IPS-20b (cell line): Measurements from ENCODE around the gene PTPRF.
"Not testable (repeated sequence)": the region's sequence is repeated elsewhere in the genome, so short reads cannot be mapped to it uniquely, and the experiment has no call there.

Source experiments
- H3K27ac ChIP-seq: one replicate; pipeline ENCODE4 v1.5.1; 2013; ENCODE audit warnings: low read length
- H3K27me3 ChIP-seq: 2 replicates; pipeline ENCODE4 v1.6.1; 2013; ENCODE audit warnings: mild to moderate bottlenecking, low read length, inconsistent platforms; ENCODE audit not compliant: insufficient read depth
- H3K36me3 ChIP-seq: 2 replicates; pipeline ENCODE4 v1.6.1; 2013; ENCODE audit warnings: low read depth, mild to moderate bottlenecking, inconsistent platforms, low read length, moderate library complexity; ENCODE audit not compliant: insufficient read depth
- H3K4me1 ChIP-seq: 2 replicates; pipeline ENCODE4 v1.6.1; 2013; ENCODE audit warnings: mild to moderate bottlenecking, control low read depth, inconsistent platforms, low read length, moderate library complexity; ENCODE audit not compliant: insufficient read depth
- H3K4me3 ChIP-seq: 2 replicates; pipeline ENCODE4 v1.5.1; 2013; ENCODE audit warnings: mild to moderate bottlenecking, low read length, inconsistent platforms
- H3K9ac ChIP-seq: 2 replicates; pipeline ENCODE4 v1.6.1; 2013; ENCODE audit warnings: low read depth, mild to moderate bottlenecking, inconsistent platforms, low read length, moderate library complexity
- H3K9me3 ChIP-seq: 2 replicates; pipeline ENCODE4 v1.6.1; 2013; ENCODE audit warnings: mild to moderate bottlenecking, low read depth, low read length, inconsistent platforms; ENCODE audit not compliant: insufficient read depth

PTPRF gene

DNA sequence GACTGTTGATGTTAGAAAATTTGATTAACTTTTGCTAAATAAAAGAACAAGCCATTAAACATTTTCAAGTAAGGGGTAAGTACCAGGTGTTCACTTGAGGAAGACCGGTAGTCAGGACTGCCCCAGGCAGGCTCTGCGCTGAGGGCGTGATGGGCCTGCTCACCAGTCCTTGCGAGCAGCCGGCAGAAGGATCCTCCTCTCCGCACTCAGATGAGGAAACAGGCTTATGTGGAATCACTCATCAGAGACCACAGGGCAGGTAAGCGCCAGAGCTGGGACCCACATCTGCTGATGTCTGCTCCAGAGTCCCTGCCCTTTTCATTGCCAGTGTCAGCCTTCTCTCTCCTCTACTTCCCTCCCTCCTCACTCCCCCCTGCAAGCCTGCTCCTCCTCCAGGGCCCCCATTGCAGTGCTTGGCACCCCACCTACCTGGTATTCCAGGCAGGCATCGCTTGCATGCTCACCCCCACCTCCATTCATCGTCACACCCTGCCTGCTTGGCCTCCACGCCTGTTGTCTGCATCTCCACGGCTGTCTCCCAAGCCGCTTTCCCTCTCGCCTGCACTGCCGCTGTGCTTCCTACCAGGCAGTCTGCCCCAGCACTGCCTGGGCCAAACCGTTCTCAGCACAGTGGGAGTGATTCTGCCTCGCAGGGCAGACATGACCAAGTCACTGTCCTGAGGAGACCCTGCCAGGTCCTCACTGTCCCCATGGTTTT is 94.5 kb downstream of the PTPRF start:
- Histone ChIP-seq H3K4me1 (no peaks in the 10 kb centered on the region), H3K4me3 (no peak overlapping the region), H3K27me3 (no peaks in the 10 kb centered on the region), H3K9me3 (no peaks in the 10 kb centered on the region), H3K27ac (no peak overlapping the region), H3K36me3 (peaks cover 41% of the 10 kb centered on the region), H3K9ac (no peak overlapping the region)

GRCh38 chr1:43632135-43632670 is 101.5 kb downstream of the PTPRF start:
- Histone ChIP-seq H3K4me3 (no peak overlapping the region), H3K4me1 (peaks cover 3% of the 10 kb centered on the region), H3K9ac (no peak overlapping the region), H3K27me3 (no peaks in the 10 kb centered on the region), H3K27ac (no peak overlapping the region), H3K9me3 (no peaks in the 10 kb centered on the region), H3K36me3 (no peaks in the 10 kb centered on the region)

DNA sequence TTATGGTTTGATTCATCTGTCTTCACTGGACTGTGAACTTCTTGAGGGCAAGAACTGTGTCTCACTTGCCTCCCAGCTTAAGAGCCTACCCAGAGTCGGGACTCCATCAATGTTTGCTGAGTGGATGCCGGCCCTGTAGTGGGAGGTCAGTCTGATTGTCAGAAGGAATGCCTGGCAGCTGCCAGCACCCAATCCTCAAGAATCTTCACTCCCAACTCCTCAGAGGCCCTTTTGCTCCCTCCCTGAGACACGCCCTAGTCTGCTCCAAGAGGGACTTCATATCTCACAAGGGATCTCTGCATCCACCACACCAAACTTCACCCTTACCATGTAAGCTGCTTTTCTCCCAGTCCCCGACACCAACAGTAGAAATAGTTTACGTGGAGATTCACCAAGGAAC is 104.0 kb downstream of the PTPRF start:
- Histone ChIP-seq H3K4me1 (peaks cover 3% of the 10 kb centered on the region), H3K4me3 (no peak overlapping the region), H3K36me3 (no peaks in the 10 kb centered on the region), H3K9ac (no peak overlapping the region), H3K9me3 (no peaks in the 10 kb centered on the region), H3K27me3 (no peaks in the 10 kb centered on the region), H3K27ac (no peak overlapping the region)

DNA sequence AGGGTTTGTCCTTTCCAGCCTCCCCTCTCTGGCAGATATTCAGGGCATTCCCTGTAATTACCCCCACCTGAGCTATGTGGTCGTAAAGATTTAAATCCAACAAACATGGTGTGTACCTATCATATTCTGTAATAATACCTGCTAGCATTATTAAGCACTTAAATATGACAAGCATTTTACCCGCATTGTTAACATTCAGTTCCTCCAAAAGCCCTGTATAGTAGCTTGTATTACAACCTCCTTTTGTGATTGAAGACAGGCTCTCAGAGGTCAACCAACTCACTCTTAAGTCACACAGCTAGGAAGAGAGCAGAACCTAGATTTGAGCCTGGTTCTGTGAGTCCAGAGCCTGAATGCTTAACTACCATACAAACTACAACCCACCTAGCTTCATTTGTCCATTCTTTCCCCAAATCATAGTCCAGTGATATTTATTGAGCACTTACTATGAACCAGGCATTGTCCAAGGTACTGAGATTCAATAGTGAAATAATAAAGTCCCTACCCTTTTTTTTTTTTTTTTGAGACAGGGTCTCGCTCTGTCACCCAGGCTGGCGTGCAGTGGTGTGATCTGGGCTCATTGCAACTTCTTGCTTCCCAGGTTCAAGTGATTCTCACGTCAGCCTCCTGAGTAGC is 105.4 kb downstream of the PTPRF start:
- Histone ChIP-seq H3K27me3 (no peaks in the 10 kb centered on the region), H3K27ac (no peak overlapping the region), H3K9ac (no peak overlapping the region), H3K36me3 (no peaks in the 10 kb centered on the region), H3K4me1 (peaks cover 3% of the 10 kb centered on the region), H3K4me3 (no peak overlapping the region), H3K9me3 (no peaks in the 10 kb centered on the region)

DNA sequence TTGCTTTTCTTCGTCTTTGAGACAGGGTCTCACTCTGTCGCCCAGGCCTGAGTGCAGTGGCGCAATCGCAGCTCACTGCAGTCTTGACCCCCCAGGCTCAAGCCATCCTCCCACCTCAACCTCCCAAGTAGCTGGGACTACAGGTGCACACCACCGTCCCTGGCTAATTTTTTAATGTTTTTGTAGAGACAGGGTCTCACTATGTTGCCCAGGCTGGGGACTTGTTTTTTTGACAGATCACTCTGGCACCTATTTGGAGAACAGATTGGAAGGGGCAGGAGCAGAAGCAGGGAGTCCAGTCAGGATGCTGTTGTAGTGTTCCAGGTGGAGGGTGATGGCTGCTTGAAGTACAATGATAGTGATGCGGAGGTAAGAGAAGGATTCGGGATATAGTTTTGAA is 106.6 kb downstream of the PTPRF start:
- no peaks in the 10 kb centered on the region for H3K9me3 ChIP-seq
- no peaks in the 10 kb centered on the region for H3K27me3 ChIP-seq
- H3K9ac ChIP-seq: no peak overlapping the region

DNA sequence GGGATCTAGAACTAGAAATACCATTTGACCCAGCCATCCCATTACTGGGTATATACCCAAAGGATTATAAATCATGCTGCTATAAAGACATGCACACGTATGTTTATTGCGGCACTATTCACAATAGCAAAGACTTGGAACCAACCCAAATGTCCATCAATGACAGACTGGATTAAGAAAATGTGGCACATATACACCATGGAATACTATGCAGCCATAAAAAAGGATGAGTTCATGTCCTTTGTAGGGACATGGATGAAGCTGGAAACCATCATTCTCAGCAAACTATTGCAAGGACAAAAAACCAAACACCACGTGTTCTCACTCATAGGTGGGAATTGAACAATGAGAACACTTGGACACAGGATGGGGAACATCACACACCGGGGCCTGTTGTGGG is 107.7 kb downstream of the PTPRF start:
- H3K27ac ChIP-seq, H3K27me3 ChIP-seq, H3K9ac ChIP-seq, H3K4me1 ChIP-seq, H3K9me3 ChIP-seq, H3K4me3 ChIP-seq, H3K36me3 ChIP-seq: not testable (repeated sequence)

More for the DNA sequence above, 106.6 kb downstream of the PTPRF start:
- peaks cover 3% of the 10 kb centered on the region for H3K4me1 ChIP-seq
- no peak overlapping the region for H3K27ac ChIP-seq
- H3K36me3 ChIP-seq: no peaks in the 10 kb centered on the region
- no peak overlapping the region for H3K4me3 ChIP-seq

DNA sequence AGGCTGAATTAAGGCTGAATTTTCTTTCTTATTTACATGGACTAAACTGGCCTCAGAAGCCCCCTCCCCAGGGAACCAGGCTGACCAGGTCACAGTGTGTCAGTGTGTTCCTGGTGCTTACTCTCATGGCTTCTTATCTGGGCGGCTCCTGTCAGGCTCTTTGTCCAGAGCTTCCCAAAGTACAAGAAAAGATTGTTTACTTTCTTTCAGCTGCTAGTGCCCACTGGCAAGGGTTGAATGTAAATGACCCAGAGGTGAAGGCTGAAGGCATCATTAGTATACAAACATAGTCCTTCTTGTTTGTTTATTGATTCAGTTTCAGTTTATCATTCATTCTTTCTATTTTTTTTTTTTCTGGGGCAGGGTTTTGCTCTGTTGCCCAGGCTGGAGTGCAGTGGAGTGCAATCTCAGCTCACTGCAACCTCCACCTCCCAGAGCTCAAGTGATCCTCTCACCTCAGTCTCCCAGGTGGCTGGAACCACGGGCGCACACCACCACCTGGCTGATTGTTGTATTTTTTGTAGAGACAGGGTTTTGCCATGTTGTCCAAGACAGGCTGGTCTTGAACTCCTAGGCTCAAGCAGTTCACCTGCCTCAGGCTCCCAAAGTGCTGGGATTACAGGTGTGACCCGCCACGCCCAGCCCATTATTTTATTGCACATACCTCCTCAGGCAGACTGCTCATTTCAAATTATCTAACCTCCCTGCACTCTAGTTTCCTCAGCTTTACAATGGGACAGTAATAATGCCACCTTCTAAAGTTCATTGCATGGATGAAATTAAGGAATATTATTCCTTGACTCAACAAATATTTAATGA is 109.5 kb downstream of the PTPRF start:
- H3K27ac ChIP-seq: no peak overlapping the region
- H3K9me3 ChIP-seq: no peaks in the 10 kb centered on the region

GRCh38 chr1:43644558-43644957 is 113.9 kb downstream of the PTPRF start:
- Histone ChIP-seq H3K4me1 (no peaks in the 10 kb centered on the region; the same call in 1 of the 2 replicates), H3K4me3 (no peak overlapping the region), H3K36me3 (no peaks in the 10 kb centered on the region), H3K27me3 (no peaks in the 10 kb centered on the region), H3K9me3 (no peaks in the 10 kb centered on the region), H3K27ac (no peak overlapping the region), H3K9ac (no peak overlapping the region)

More for the DNA sequence above, 109.5 kb downstream of the PTPRF start:
- H3K9ac ChIP-seq: no peak overlapping the region
- no peaks in the 10 kb centered on the region for H3K27me3 ChIP-seq
- no peaks in the 10 kb centered on the region; the same call in 1 of the 2 replicates for H3K4me1 ChIP-seq
- no peaks in the 10 kb centered on the region for H3K36me3 ChIP-seq
- H3K4me3 ChIP-seq: no peak overlapping the region

DNA sequence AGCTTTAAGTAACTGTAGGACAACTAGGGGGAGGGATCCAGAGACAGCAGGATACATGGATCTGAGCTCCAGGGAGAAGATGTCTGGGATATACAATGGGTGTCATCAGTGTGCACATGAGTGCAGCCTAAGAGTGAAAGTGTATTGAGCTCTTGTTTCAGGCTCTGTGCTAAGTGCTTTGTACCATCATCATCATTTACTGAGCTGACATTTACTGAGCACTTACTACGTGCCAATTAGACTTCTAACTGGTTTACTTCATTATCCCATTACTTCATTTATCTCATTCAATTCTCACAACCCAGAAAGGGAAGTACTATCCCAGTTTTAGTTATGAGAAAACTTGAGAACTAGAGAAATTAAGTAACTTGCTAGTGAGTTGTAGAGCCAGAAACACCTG is 114.8 kb downstream of the PTPRF start:
- no peak overlapping the region for H3K27ac ChIP-seq
- no peaks in the 10 kb centered on the region for H3K36me3 ChIP-seq
- H3K9me3 ChIP-seq: no peaks in the 10 kb centered on the region
- H3K4me1 ChIP-seq: no peaks in the 10 kb centered on the region; the same call in 1 of the 2 replicates
- H3K27me3 ChIP-seq: no peaks in the 10 kb centered on the region
- H3K4me3 ChIP-seq: no peak overlapping the region
- no peak overlapping the region for H3K9ac ChIP-seq

DNA sequence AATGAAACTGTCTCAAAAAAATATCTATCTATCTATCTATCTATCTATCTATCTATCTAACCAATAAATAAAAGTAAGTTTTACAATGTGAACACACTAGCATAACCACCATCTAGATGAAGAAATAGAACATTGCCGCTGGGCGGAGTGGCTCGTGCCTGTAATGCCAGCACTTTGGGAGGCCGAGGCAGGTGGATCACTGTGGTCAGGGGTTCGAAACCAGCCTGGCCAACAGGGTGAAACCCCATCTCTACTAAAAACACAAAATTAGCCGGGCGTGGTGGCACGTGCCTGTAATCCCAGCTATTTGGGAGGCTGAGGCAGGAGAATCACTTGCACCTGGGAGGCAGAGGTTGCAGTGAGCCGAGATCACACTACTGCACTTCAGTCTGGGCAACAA is 116.6 kb downstream of the PTPRF start:
- not testable (repeated sequence) for H3K4me3 ChIP-seq, H3K4me1 ChIP-seq, H3K27ac ChIP-seq, H3K9ac ChIP-seq, H3K36me3 ChIP-seq, H3K27me3 ChIP-seq, H3K9me3 ChIP-seq

- Histone ChIP-seq H3K36me3 (no peaks in the 10 kb centered on the region), H3K4me3 (no peak overlapping the region), H3K9ac (no peak overlapping the region; the same call in 1 of the 2 replicates), H3K27ac (no peak overlapping the region), H3K4me1 (peaks cover 4% of the 10 kb centered on the region), H3K9me3 (no peaks in the 10 kb centered on the region), H3K27me3 (no peaks in the 10 kb centered on the region)
These were observed 117.7 kb downstream of the PTPRF start for GRCh38 chr1:43648221-43648847.
